Activated CD8-positive, alpha-beta T cell treated with anti-CD3 and anti-CD28 coated beads, Interleukin-2, amount 10 ng/mL, durations not matched to agents 7 days and 5 days (primary cell): Measurements from ENCODE around the gene DDX23. TPM values are rescaled to one million over a fixed set of nuclear protein-coding genes. Genes with fewer than 3 reads are reported as not detected.

ENCODE experiments used
- ATAC-seq: fragments of 150-1000 bp; cut with Tn5 transposase; one replicate; pipeline ENCODE4 v1.10.0; 2021; ENCODE audit warnings: moderate library complexity
- CTCF ChIA-PET: fragments of 350-600 bp; sonication (Branson Sonifier 250); formaldehyde crosslinking; loops from one replicate; lab custom pipeline; 2021; ENCODE audit warnings: antibody characterized with exemption; lab: Charles Lee
- POLR2A ChIA-PET: fragments of 350-600 bp; sonication (Branson Sonifier 250); formaldehyde crosslinking; loops from one replicate; lab custom pipeline; 2021; ENCODE audit warnings: antibody characterized with exemption; lab: Charles Lee
- DNase-seq: peaks from one replicate; pipeline ENCODE4 v3.0.0-alpha.2; 2020
- H3K27ac Mint-ChIP-seq: one replicate; pipeline ENCODE4 v1.8.0; 2021; ENCODE audit warnings: mild to moderate bottlenecking, mixed read lengths
- H3K27me3 Mint-ChIP-seq: one replicate; pipeline ENCODE4 v1.8.0; 2021; ENCODE audit warnings: low read depth, mixed read lengths
- H3K36me3 Mint-ChIP-seq: one replicate; pipeline ENCODE4 v1.8.0; 2021; ENCODE audit warnings: low read depth, mixed read lengths
- H3K4me1 Mint-ChIP-seq: one replicate; pipeline ENCODE4 v1.8.0; 2021; ENCODE audit warnings: low read depth, mixed read lengths
- H3K4me3 Mint-ChIP-seq: one replicate; pipeline ENCODE4 v1.8.0; 2021; ENCODE audit warnings: mild to moderate bottlenecking, mixed read lengths
- H3K9me3 Mint-ChIP-seq: one replicate; pipeline ENCODE4 v1.8.0; 2022; ENCODE audit warnings: mixed read lengths; ENCODE audit not compliant: insufficient read depth
- total RNA-seq, 2 experiments: library from RNA; stranded (reverse); gene quantifications; one replicate each; pipeline ENCODE4 v1.2.3, GENCODE V29; 2021

DDX23 gene
- total RNA-seq, 2 experiments from 2014 or later, result 127 to 154 TPM

DNA sequence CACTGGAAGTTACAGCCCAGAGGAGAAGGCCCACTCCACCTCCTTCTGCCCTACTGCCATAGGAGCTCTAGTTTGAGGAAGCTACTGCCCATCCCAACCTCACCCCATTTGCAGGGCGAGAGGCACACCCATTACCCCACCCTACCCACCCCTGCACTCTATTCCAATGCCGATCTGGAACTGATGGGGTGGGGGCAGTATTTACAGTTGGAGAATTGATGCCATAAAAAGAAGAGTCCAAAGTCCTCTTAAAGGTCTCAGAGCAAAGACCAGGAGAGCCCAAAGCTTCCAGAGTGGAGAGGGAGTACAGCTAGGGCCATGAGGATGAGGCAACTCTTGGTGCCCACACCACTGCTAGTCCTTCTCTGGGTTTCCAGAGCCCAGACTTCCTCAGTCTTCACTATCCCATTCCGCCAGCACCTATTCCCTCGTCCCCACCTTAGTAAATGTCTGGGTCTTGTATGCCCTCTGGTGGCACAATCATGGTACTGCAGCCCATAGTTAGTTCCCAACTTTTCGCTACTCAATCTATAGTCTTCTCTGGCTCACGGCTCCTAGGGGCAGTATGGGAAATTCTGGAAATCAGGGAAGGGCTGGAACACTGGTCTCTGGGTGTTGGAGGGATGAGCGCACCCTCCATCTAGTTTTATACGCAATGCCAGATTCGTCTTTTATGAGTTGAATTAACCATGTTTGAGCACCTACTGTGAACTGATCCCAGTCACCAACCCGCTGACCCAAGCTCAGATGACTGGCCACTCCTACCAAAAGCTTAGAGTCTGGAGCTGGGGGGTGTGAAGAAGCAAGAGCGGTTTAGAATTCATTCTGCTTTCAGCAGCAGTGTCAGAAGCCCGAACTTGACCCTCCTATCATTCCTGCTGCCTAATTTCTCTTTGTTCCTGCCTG is 56.2 kb downstream of the DDX23 start:
- no peak overlapping the region for H3K27ac Mint-ChIP-seq
- no peaks in the 10 kb centered on the region for H3K9me3 Mint-ChIP-seq
- H3K27me3 Mint-ChIP-seq, result peaks cover 14% of the 10 kb centered on the region
- H3K4me1 Mint-ChIP-seq, result peaks cover 14% of the 10 kb centered on the region
- H3K36me3 Mint-ChIP-seq, result no peaks in the 10 kb centered on the region
- DNase-seq, result peak; percentile 70
- CTCF ChIA-PET, result interaction anchor here (0.7 to 11.5 kb wide), 26 partner anchors 9 to 123 kb away, joined by 3 to 267 read pairs (median 4); partner anchors contain the start of gene KANSL2
- POLR2A ChIA-PET, result interaction anchor here (0.9 to 1.6 kb wide), 4 partner anchors 15 to 42 kb away, joined by 3 to 4 read pairs (median 3); no protein-coding TSS in a partner anchor
- H3K4me3 Mint-ChIP-seq, result no peak overlapping the region
- ATAC-seq, result peak; percentile 72

DNA sequence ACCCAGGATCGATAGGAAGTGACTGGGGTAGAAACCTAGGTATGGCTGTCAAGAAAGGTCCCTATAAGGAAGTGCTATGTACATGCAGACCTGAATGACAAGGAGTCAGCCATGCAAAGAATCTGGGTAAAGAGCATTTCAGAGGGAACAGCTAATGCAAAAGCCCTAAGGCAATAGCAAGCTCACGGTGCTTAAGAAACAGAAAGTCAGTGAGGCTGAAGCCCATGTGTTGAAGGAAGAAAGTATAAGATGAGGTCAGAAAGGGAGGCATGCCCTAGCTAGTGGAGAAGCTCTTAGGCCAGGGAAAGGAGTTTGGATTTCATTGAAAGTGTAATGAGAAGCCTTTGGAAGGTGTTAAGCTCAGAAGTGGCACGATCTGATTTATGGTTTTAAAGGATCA is 57.1 kb downstream of the DDX23 start:
- H3K27ac Mint-ChIP-seq, result no peak overlapping the region
- peaks cover 18% of the 10 kb centered on the region for H3K4me1 Mint-ChIP-seq
- ATAC-seq (no peak), DNase-seq (no peak)
- no peaks in the 10 kb centered on the region for H3K9me3 Mint-ChIP-seq
- no peak overlapping the region for H3K4me3 Mint-ChIP-seq
- ChIA-PET POLR2A (interaction anchor here (0.9 to 1.6 kb wide), 3 partner anchors 16 to 41 kb away, joined by 3 to 4 read pairs (median 3); no protein-coding TSS in a partner anchor), CTCF (interaction anchor here (0.7 to 11.5 kb wide), 25 partner anchors 9 to 255 kb away, joined by 3 to 267 read pairs (median 4); partner anchors contain the start of gene CACNB3)
- H3K27me3 Mint-ChIP-seq, result peaks cover 21% of the 10 kb centered on the region
- H3K36me3 Mint-ChIP-seq, result no peaks in the 10 kb centered on the region

DNA sequence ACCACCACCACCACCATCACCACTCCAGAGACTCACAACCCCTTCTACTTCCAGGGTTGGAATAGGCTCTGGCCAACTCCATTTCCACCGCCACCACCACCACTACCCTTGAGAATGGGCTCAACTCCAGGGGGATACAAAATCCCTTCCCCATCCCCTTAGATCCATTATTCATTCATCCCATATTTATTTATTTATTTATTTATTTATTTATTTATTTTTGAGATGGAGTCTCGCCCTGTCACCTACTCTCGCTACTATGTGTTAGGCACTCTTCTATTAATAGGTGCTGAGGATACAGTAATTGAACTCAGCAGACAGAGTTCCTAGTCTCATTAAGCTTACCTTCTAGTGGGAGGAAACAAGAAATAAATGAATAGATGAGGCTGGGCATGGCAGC is 58.3 kb downstream of the DDX23 start:
- no peak overlapping the region for H3K4me3 Mint-ChIP-seq
- POLR2A ChIA-PET, result interaction anchor here (0.6 to 0.8 kb wide), 2 partner anchors 9 to 58 kb away, joined by 3 read pairs; partner anchors contain the start of gene DDX23
- no peaks in the 10 kb centered on the region for H3K36me3 Mint-ChIP-seq
- H3K27ac Mint-ChIP-seq, result no peak overlapping the region
- ATAC-seq (no peak), DNase-seq (no peak)
- no peaks in the 10 kb centered on the region for H3K9me3 Mint-ChIP-seq
- H3K27me3 Mint-ChIP-seq, result peaks cover 24% of the 10 kb centered on the region
- peaks cover 18% of the 10 kb centered on the region for H3K4me1 Mint-ChIP-seq
- CTCF ChIA-PET, result interaction anchor here (1.2 to 11.5 kb wide), 7 partner anchors 17 to 47 kb away, joined by 3 to 267 read pairs (median 20); partner anchors contain the start of gene CACNB3

DNA sequence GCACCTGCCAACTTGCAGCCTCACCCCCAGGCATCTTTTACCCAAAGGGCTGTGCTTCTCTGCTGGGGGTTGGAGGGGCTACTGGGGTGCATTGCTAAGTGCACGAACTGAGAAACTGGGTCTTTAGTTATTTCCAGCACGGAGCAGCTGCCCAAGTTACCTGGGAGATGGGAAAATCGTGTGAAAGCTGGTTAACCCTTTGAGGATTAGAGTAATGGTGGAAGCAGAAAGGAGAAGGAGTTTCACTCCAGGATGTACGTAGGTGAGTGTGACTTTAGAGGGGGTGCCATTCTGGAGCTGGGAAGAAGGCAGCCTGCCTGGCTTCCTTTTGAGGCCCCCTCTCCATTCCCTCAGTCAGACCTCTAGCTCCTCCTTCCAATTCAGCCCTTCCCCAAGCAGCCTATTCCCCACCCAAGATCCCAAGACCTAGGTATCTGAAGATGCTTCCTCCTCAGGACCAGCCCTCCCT is 62.1 kb downstream of the DDX23 start:
- ChIA-PET POLR2A (no interaction called here), CTCF (interaction anchor here (1.0 to 11.5 kb wide), 3 partner anchors 25 to 37 kb away, joined by 4 to 267 read pairs (median 5); no protein-coding TSS in a partner anchor)
- Mint-ChIP-seq H3K27me3 (peaks cover 48% of the 10 kb centered on the region), H3K4me3 (no peak overlapping the region), H3K36me3 (no peaks in the 10 kb centered on the region), H3K27ac (no peak overlapping the region), H3K4me1 (peaks cover 4% of the 10 kb centered on the region), H3K9me3 (no peaks in the 10 kb centered on the region)
- no peak for DNase-seq
- no peak for ATAC-seq

DNA sequence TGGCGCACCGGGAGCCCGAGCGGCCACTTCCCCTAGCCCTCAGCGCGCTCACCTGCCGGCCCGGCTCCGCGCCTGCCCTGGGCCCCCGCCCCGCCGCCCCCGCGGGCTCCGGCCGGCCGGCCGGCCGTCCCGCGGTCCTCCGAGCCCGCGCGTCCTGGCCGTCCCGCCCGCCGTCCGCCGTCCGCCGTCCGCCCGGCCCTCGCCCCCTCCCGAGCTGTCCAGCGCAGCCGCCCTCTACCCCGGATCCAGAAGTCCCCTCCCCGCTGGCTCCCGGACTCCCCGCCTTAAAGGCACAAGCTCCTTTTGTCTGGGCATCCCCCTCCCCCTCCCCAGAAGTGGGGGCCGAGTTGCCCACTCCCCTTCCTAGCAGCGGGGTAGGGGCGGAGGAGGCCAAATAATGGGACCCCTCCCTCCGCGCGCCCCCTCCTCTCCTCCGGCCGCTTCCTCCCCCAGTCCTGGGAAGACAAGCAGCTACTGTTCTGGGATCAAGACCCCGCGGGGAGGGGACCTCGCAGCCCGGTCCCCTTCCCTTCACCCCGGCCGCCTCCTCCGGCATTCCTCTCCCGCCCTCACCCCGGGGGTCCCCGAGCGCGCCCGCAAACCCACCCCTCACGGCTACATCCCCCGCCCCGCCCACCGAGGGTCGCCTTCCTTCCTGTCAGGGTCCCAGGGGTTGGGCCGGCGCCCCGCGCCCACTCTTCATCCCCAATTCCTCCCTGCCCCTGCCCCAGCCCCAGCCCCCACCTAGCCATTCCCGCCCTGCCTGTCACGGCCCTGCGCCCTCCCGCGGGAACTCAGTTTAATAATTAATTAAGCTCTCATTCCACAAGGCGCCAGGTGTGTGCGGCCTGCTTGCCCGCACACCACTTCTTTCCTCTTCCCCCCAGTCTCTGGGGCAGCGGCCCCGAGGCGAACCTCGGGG is 62.8 kb downstream of the DDX23 start, which contains the start of gene ADCY6:
TSS of gene ADCY6 (minus strand) at position 236 of the 922 bp plus-strand sequence. CDS start 5,655 bp downstream, outside the sequence.
- Mint-ChIP-seq H3K36me3 (no peaks in the 10 kb centered on the region), H3K27me3 (peaks cover 52% of the 10 kb centered on the region), H3K4me1 (peaks cover 4% of the 10 kb centered on the region), H3K9me3 (no peaks in the 10 kb centered on the region), H3K27ac (no peak within 1 kb of the TSS), H3K4me3 (no peak within 1 kb of the TSS)
- CTCF ChIA-PET, result interaction anchor here (0.7 to 11.5 kb wide), 3 partner anchors 27 to 44 kb away, joined by 3 to 267 read pairs (median 4); no protein-coding TSS in a partner anchor
- ATAC-seq (peak; percentile 32), DNase-seq (no peak)
- POLR2A ChIA-PET, result no interaction called here

DNA sequence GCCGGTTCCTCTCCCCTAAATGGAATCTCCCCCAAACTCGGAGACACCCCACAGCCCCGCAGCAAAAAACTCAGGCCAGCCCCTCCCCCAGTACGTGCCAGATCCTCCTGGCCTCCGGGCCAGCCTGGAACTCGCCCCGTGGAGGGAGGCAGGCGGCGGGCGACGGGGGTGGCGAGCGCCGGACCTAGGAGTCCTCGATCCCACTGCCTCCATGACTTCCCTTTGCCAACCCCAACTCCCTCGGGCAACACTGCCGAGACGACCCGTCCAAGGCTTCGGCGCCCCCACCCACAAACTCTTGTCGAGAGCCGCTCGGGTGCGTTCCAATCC is 63.5 kb downstream of the DDX23 start:
- POLR2A ChIA-PET, result no interaction called here

DNA sequence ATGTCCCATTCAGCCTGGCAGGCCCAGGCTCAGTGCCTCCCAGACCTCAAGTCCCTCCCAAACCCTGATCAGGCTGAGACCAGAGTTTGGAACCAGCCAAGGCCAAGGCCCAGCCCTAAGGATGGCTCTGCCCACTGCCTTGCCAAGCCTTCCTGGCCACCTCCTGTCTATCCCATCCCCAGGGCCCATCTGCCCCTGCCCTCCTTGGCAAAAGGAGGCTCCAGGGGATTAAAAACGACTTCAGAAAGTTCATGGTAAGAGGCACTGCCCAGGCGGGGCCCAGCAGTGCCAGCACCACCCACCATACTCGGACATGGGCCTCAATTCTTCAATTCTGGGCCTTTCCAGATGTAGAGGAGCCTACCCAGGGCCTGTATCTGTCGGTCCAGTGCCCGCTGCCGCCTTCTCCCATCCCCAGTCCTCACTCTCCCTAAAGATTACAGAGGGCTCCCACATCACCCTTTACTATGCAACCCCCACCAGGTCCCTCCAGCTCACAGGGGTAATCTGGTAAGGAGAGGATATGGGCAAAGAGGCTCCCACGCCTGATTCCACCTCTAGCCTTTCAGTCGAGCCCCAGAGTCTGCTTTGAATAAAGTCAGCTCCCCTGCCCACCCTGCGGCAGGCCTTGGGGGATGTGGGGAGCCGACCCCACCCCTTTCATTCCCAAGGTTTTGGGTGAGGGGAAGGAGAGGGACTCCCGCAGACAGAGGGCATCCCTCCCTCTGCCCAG is 64.0 kb downstream of the DDX23 start:
- Mint-ChIP-seq H3K9me3 (no peaks in the 10 kb centered on the region), H3K4me3 (no peak overlapping the region), H3K36me3 (no peaks in the 10 kb centered on the region), H3K4me1 (peaks cover 4% of the 10 kb centered on the region), H3K27me3 (peaks cover 47% of the 10 kb centered on the region), H3K27ac (no peak overlapping the region)
- peak; percentile 25 for ATAC-seq
- CTCF ChIA-PET, result no interaction called here
- no peak for DNase-seq
- POLR2A ChIA-PET, result no interaction called here

More for the DNA sequence above, 63.5 kb downstream of the DDX23 start:
- no peaks in the 10 kb centered on the region for H3K36me3 Mint-ChIP-seq
- H3K27ac Mint-ChIP-seq, result no peak overlapping the region
- peaks cover 4% of the 10 kb centered on the region for H3K4me1 Mint-ChIP-seq
- CTCF ChIA-PET, result interaction anchor here (0.7 to 11.5 kb wide), 2 partner anchors 36 to 43 kb away, joined by 3 to 267 read pairs; no protein-coding TSS in a partner anchor
- no peak overlapping the region for H3K4me3 Mint-ChIP-seq
- DNase-seq (no peak), ATAC-seq (peak; percentile 28)
- peaks cover 50% of the 10 kb centered on the region for H3K27me3 Mint-ChIP-seq
- no peaks in the 10 kb centered on the region for H3K9me3 Mint-ChIP-seq

DNA sequence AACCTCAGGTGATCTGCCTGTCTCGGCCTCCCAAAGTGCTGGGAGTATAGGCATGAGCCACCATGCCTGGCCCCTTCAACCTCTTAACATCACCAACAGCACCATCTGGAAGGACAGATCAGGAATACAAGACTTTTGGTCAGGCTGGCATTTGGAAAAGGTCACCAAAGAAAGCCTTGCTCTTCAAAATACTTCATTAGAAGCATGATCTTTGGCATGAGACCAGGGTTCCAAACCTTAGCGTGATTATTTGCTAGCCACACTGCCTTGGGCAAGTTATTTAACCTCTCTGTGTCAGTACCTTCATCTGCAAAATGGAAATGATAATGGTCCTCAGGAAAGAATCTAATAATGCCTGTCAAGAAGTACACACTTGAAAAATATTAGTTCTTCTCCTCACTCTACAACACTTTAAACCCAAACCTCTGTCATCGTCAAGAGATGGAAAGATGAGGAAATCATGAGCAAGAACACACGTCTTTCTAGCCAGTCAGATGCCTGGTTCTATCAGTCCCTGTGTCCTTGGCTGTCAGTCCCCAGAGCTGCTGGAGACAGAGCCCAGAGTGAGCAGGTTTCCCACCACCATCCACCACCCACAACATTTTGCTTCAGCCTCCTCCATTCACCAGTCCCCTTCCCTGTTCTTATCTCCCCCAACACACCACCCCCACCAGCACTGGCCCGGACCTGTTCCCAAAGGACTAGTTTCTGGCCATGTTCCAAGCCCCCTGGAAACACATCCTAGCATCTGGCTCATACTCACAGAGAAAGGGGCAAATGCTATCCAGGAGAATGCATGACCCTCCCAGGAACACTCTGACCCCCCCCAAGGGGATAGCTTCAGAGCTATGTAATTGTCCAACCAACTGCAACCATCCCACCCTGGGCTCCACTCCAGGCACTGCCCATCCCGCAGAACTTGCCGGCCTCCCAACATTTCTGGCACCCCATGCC is 65.1 kb downstream of the DDX23 start:
- no peak for DNase-seq
- peaks cover 4% of the 10 kb centered on the region for H3K4me1 Mint-ChIP-seq
- no peak for ATAC-seq
- H3K36me3 Mint-ChIP-seq, result no peaks in the 10 kb centered on the region
- H3K4me3 Mint-ChIP-seq, result no peak overlapping the region
- ChIA-PET POLR2A (interaction anchor here (0.8 kb wide), 1 partner anchor 37 kb away, joined by 3 read pairs; no protein-coding TSS in a partner anchor), CTCF (interaction anchor here (0.8 to 1.0 kb wide), 2 partner anchors 8 to 28 kb away, joined by 3 to 4 read pairs; no protein-coding TSS in a partner anchor)
- H3K27ac Mint-ChIP-seq, result no peak overlapping the region
- H3K27me3 Mint-ChIP-seq, result peaks cover 49% of the 10 kb centered on the region
- no peaks in the 10 kb centered on the region for H3K9me3 Mint-ChIP-seq

DNA sequence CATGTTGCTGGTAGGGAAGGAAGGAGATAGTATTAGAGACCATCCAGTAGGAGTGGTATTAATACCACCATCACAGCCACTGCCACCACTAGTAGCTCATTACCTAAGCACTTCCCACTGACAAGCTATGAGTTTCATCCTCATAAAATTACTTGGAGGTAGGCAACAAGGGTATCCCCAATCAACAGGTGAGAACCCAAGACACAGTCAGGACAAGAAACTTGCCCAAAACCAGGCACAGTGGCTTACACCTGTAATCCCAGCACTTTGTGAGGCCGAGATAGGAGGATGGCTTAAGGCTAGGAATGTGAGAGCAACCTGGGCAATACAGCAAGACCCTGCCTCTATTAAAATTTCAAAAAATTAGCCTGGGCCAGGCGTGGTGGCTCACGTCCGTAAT is 68.5 kb downstream of the DDX23 start:
- ATAC-seq (no peak), DNase-seq (no peak)
- Mint-ChIP-seq H3K27me3 (peaks cover 37% of the 10 kb centered on the region), H3K9me3 (no peaks in the 10 kb centered on the region), H3K4me3 (no peak overlapping the region), H3K27ac (no peak overlapping the region), H3K36me3 (no peaks in the 10 kb centered on the region), H3K4me1 (no peaks in the 10 kb centered on the region)
- CTCF ChIA-PET, result interaction anchor here (0.7 kb wide), 1 partner anchor 11 kb away, joined by 4 read pairs; no protein-coding TSS in a partner anchor
- POLR2A ChIA-PET, result no interaction called here
